Measurements from ENCODE around the gene LRRD1. TPM values are rescaled to one million over a fixed set of nuclear protein-coding genes. Genes with fewer than 3 reads are reported as not detected.

LRRD1 gene
- polyA plus RNA-seq, 1 of the 3 experiments (the other 2 are of a cell fraction): not detected

DNA sequence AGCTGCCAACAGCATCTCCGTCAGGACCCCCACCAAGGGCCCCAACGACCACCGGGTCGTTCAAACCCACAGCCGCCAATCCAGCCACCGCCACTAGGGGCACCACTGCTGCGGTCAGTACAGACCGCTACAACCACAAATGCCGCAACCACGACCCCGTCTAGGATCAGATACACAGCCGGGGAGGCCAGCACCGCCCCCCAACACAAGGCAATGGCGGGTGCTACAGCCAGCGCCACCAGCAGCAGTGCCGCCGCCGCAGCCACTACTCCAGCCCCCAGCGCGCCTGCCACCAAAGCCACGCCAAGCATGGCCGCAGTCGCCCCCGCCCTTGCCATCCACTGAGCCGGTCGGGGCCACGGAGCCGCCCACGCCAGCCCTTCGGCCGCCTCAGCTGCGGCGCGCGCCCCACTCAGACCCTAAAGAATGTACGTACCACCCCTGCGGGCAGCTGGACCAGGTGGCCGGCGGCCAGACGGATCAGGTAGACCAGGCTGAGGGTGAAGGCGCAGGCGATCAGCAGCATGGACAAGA, 45.1 kb downstream of the LRRD1 start:
- H4K20me1 ChIP-seq (ENCODE audit: insufficient read depth): no peaks in the 10 kb centered on the region
- H3K9me2 ChIP-seq: no peaks in the 10 kb centered on the region
- peaks cover 16 to 28% of the 10 kb centered on the region in 2 experiments for H3K36me3 ChIP-seq (replicated peaks in 1 of 2; ENCODE audit: control insufficient read depth in 1 of 2, insufficient read depth in 2 of 2, low read length in 1 of 2)
- no peaks in the 10 kb centered on the region for H3K27me3 ChIP-seq (ENCODE audit: insufficient read depth)
- peak overlapping the region; percentile 82 to 99 for H3K4me3 ChIP-seq (ENCODE audit: low read depth in 2 of 2, low read length in 1 of 2)
- H3K4me1 ChIP-seq (ENCODE audit: control insufficient read depth in 1 of 2, insufficient read depth in 2 of 2, low read depth in 1 of 2, low read length in 1 of 2): peaks cover 0 to 16% of the 10 kb centered on the region in 2 experiments; a peak in 3 of 4 replicates
- H3K27ac ChIP-seq (ENCODE audit: low read depth in 2 of 2, low read length in 1 of 2): peak overlapping the region; percentile 95 to 98
- H3K79me2 ChIP-seq (ENCODE audit: insufficient read depth): peaks cover 38% of the 10 kb centered on the region
- H3K9me3 ChIP-seq: no peaks in the 10 kb centered on the region
- H2AFZ ChIP-seq (ENCODE audit: low read depth): peak overlapping the region; percentile 99
- peak overlapping the region; percentile 97 for H3K9ac ChIP-seq
- H3K4me2 ChIP-seq: peak overlapping the region; percentile 72
- H3F3A ChIP-seq (replicated peaks; ENCODE audit: insufficient read depth): peaks cover 11% of the 10 kb centered on the region
- ChIA-PET CTCF (interaction anchor here (0.6 to 3.9 kb wide), 53 partner anchors 8 to 364 kb away, joined by 3 to 38 read pairs (median 4); partner anchors contain the start of genes ANKIB1, GATAD1, KRIT1 and LRRD1), POLR2A (interaction anchor here (0.9 to 1.8 kb wide), 3 partner anchors 112 to 314 kb away, joined by 3 to 12 read pairs (median 4); partner anchors contain the start of genes ANKIB1, KRIT1 and MTERF1)
- DNase-seq: peak; percentile 92
- 5% methylated on average over 11 of the region's 42 CpGs for WGBS (ENCODE audit: low lambda C conversion rate)
- no peak for TF ChIP-seq RFX5 (IDR thresholded peaks at IDR 0.05; ENCODE audit: low read length)
- no peak for TF ChIP-seq JUND (IDR thresholded peaks at IDR 0.05)
- TF ChIP-seq CHD2 (IDR thresholded peaks at IDR 0.05; ENCODE audit: low read length, partially characterized antibody): peak; percentile 61
- no peak for TF ChIP-seq EZH2phosphoT487 (IDR thresholded peaks at IDR 0.05; ENCODE audit: borderline replicate concordance, low read depth)
- TF ChIP-seq TEAD4 (IDR thresholded peaks at IDR 0.05; ENCODE audit: borderline replicate concordance, insufficient read depth): no peak
- TF ChIP-seq, protein P1, sequence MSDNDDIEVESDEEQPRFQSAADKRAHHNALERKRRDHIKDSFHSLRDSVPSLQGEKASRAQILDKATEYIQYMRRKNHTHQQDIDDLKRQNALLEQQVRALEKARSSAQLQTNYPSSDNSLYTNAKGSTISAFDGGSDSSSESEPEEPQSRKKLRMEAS (IDR thresholded peaks at IDR 0.05; ENCODE audit: low read depth): no peak
- TF ChIP-seq YY1 (IDR thresholded peaks at IDR 0.05; ENCODE audit: low read depth): peak; percentile 82
- TF ChIP-seq IRF3 (IDR thresholded peaks at IDR 0.05; ENCODE audit: low read depth, low read length): 0 out of 2 replicates have a peak, but pooled peaks have one; percentile 25
- TF ChIP-seq GATA2 (CRISPR knock-in tag; IDR thresholded peaks at IDR 0.05): peak; percentile 26; the same call in 1 of the 2 replicates
- TF ChIP-seq, protein P2, sequence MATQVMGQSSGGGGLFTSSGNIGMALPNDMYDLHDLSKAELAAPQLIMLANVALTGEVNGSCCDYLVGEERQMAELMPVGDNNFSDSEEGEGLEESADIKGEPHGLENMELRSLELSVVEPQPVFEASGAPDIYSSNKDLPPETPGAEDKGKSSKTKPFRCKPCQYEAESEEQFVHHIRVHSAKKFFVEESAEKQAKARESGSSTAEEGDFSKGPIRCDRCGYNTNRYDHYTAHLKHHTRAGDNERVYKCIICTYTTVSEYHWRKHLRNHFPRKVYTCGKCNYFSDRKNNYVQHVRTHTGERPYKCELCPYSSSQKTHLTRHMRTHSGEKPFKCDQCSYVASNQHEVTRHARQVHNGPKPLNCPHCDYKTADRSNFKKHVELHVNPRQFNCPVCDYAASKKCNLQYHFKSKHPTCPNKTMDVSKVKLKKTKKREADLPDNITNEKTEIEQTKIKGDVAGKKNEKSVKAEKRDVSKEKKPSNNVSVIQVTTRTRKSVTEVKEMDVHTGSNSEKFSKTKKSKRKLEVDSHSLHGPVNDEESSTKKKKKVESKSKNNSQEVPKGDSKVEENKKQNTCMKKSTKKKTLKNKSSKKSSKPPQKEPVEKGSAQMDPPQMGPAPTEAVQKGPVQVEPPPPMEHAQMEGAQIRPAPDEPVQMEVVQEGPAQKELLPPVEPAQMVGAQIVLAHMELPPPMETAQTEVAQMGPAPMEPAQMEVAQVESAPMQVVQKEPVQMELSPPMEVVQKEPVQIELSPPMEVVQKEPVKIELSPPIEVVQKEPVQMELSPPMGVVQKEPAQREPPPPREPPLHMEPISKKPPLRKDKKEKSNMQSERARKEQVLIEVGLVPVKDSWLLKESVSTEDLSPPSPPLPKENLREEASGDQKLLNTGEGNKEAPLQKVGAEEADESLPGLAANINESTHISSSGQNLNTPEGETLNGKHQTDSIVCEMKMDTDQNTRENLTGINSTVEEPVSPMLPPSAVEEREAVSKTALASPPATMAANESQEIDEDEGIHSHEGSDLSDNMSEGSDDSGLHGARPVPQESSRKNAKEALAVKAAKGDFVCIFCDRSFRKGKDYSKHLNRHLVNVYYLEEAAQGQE (IDR thresholded peaks at IDR 0.05; ENCODE audit: low read depth, low read length): no peak
- no peak for TF ChIP-seq ELF1 (IDR thresholded peaks at IDR 0.05)
- no peak; the same call in 1 of the 2 replicates for TF ChIP-seq SMC3 (IDR thresholded peaks at IDR 0.05; ENCODE audit: low read depth, low read length)
- TF ChIP-seq EP300 (IDR thresholded peaks at IDR 0.05; ENCODE audit: borderline replicate concordance in 1 of 2, low read depth in 1 of 2, low read length in 1 of 2): no peak
- no peak for TF ChIP-seq USF2 (IDR thresholded peaks at IDR 0.05; ENCODE audit: borderline replicate concordance, low read depth, low read length)
- TF ChIP-seq FOXM1 (IDR thresholded peaks at IDR 0.05; ENCODE audit: low read depth): no peak
- TF ChIP-seq RXRA (IDR thresholded peaks at IDR 0.05; ENCODE audit: borderline replicate concordance, low read depth): no peak
- no peak for TF ChIP-seq TCF12 (IDR thresholded peaks at IDR 0.05)
- TF ChIP-seq POLR2AphosphoS5 (IDR thresholded peaks at IDR 0.05; ENCODE audit: low read depth, low read length): no peak
- TF ChIP-seq, protein P3, sequence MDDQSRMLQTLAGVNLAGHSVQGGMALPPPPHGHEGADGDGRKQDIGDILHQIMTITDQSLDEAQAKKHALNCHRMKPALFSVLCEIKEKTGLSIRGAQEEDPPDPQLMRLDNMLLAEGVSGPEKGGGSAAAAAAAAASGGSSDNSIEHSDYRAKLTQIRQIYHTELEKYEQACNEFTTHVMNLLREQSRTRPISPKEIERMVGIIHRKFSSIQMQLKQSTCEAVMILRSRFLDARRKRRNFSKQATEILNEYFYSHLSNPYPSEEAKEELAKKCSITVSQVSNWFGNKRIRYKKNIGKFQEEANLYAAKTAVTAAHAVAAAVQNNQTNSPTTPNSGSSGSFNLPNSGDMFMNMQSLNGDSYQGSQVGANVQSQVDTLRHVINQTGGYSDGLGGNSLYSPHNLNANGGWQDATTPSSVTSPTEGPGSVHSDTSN (IDR thresholded peaks at IDR 0.05): no peak
- TF ChIP-seq RCOR1 (IDR thresholded peaks at IDR 0.05; ENCODE audit: low read length): peak; percentile 78; the same call in 1 of the 2 replicates
- peak; percentile 54 for TF ChIP-seq RAD21 (IDR thresholded peaks at IDR 0.05; ENCODE audit: low read length)
- TF ChIP-seq TAF1 (IDR thresholded peaks at IDR 0.05; ENCODE audit: borderline replicate concordance, low read depth, low read length): 0 out of 2 replicates have a peak, but pooled peaks have one; percentile 18
- TF ChIP-seq MXI1 (IDR thresholded peaks at IDR 0.05; ENCODE audit: low read depth, low read length): no peak; the same call in none of the 2 replicates
- no peak for TF ChIP-seq MEF2A (IDR thresholded peaks at IDR 0.05; ENCODE audit: borderline replicate concordance, low read depth)
- TF ChIP-seq NRF1 (IDR thresholded peaks at IDR 0.05; ENCODE audit: low read depth, low read length): no peak
- TF ChIP-seq GABPA (IDR thresholded peaks at IDR 0.05; ENCODE audit: low read depth): no peak
- TF ChIP-seq, protein P4, sequence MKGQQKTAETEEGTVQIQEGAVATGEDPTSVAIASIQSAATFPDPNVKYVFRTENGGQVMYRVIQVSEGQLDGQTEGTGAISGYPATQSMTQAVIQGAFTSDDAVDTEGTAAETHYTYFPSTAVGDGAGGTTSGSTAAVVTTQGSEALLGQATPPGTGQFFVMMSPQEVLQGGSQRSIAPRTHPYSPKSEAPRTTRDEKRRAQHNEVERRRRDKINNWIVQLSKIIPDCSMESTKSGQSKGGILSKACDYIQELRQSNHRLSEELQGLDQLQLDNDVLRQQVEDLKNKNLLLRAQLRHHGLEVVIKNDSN (IDR thresholded peaks at IDR 0.05; ENCODE audit: borderline replicate concordance, low read depth): peak; percentile 58; the same call in 1 of the 2 replicates

Data from SK-N-SH (cell line).